SU-DHL-6 (cell line): ENCODE measurements around the gene CCDC142.

Experiments
- H2AFZ ChIP-seq: fragments of 200-600 bp; sonication (generic); 2 replicates; pipeline ENCODE4 v1.6.1; 2014; ENCODE audit warnings: low read depth, mild to moderate bottlenecking, moderate library complexity, mixed read lengths, antibody characterized with exemption, low read length; ENCODE audit not compliant: severe bottlenecking
- H3F3A ChIP-seq: fragments of 200-600 bp; shearing (Covaris generic); 2 replicates; pipeline ENCODE4 v1.6.0; 2016; ENCODE audit warnings: antibody characterized with exemption, mild to moderate bottlenecking; ENCODE audit not compliant: insufficient read depth
- H3K27ac ChIP-seq: fragments of 200-600 bp; sonication (generic); 2 replicates; pipeline ENCODE4 v1.5.1; 2016; ENCODE audit warnings: low read depth, mild to moderate bottlenecking, low read length, moderate library complexity, mixed read lengths
- H3K27me3 ChIP-seq: fragments of 200-600 bp; sonication (generic), shearing (Covaris generic); 2 replicates; pipeline ENCODE4 v1.6.0; 2014; ENCODE audit warnings: mild to moderate bottlenecking, low read length
- H3K36me3 ChIP-seq: fragments of 200-600 bp; sonication (generic); 2 replicates; pipeline ENCODE4 v1.6.1; 2014; ENCODE audit warnings: mild to moderate bottlenecking, low read length, mixed read lengths
- H3K4me2 ChIP-seq: fragments of 300-600, 200-600 bp; shearing (Covaris generic), sonication (generic); 2 replicates; pipeline ENCODE4 v1.6.0; 2014; ENCODE audit warnings: low read length, low read depth, mild to moderate bottlenecking; ENCODE audit not compliant: poor library complexity, severe bottlenecking
- H3K4me3 ChIP-seq: fragments of 200-600 bp; sonication (generic); 2 replicates; pipeline ENCODE4 v1.5.1; 2014; ENCODE audit warnings: antibody characterized with exemption, low read length, mild to moderate bottlenecking, mixed read lengths; ENCODE audit not compliant: insufficient read depth, poor library complexity, severe bottlenecking
- H3K79me2 ChIP-seq: fragments of 200-600 bp; sonication (generic); 2 replicates; pipeline ENCODE4 v1.6.1; 2014; ENCODE audit warnings: mild to moderate bottlenecking, low read length, moderate library complexity; ENCODE audit not compliant: insufficient read depth
- H3K9ac ChIP-seq: fragments of 200-600 bp; sonication (generic); 2 replicates; pipeline ENCODE4 v1.7.0; 2014; ENCODE audit warnings: mild to moderate bottlenecking, low read length
- H3K9me2 ChIP-seq: fragments of 200-600 bp; sonication (generic); replicated peaks from 2 replicates; pipeline ENCODE4 v1.6.1; 2014; ENCODE audit warnings: low read length; ENCODE audit not compliant: insufficient read depth
- H3K9me3 ChIP-seq: fragments of 200-600 bp; sonication (generic); 2 replicates; pipeline ENCODE4 v1.6.1; 2014; ENCODE audit warnings: low read length, mixed read lengths; ENCODE audit not compliant: insufficient read depth
- H4K20me1 ChIP-seq: fragments of 200-600 bp; sonication (generic); 2 replicates; pipeline ENCODE4 v1.6.1; 2014; ENCODE audit warnings: low read depth, mild to moderate bottlenecking, antibody characterized with exemption, low read length, moderate library complexity, mixed read lengths
- EZH2phosphoT487 ChIP-seq: fragments of 200-600 bp; sonication (generic), shearing (Covaris generic); conservative IDR thresholded peaks from 2 replicates; pipeline ENCODE4 v1.6.1; 2018; ENCODE audit warnings: mild to moderate bottlenecking, antibody characterized with exemption, low read length, moderate library complexity, mixed read lengths
- TF ChIP-seq, protein P1 (sequence below): fragments of 200-600 bp; sonication (generic); IDR thresholded peaks from one replicate; pipeline ENCODE4 v1.5.1; 2017; ENCODE audit warnings: antibody characterized with exemption, mild to moderate bottlenecking, low read length, moderate library complexity; ENCODE audit not compliant: insufficient read depth, poor library complexity, severe bottlenecking

Gene CCDC142, protein sequence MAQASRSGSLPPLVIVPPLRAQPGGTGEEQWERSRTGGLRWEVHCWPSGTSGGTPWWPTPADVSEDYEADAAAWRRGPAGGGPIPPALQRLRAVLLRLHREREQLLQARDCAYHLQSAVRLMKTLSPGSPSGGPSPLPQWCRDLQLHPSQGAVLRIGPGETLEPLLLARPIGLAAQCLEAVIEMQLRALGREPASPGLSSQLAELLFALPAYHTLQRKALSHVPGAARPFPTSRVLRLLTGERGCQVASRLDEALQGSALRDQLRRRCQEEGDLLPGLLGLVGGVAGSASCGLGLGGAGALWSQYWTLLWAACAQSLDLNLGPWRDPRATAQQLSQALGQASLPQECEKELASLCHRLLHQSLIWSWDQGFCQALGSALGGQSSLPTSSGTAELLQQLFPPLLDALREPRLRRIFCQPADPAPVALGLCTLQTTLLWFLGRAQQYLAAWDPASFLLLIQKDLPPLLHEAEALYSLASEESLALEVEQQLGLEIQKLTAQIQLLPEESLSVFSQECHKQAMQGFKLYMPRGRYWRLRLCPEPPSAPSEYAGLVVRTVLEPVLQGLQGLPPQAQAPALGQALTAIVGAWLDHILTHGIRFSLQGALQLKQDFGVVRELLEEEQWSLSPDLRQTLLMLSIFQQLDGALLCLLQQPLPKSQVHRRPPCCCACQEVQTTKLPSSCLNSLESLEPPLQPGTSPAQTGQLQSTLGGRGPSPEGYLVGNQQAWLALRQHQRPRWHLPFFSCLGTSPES

DNA sequence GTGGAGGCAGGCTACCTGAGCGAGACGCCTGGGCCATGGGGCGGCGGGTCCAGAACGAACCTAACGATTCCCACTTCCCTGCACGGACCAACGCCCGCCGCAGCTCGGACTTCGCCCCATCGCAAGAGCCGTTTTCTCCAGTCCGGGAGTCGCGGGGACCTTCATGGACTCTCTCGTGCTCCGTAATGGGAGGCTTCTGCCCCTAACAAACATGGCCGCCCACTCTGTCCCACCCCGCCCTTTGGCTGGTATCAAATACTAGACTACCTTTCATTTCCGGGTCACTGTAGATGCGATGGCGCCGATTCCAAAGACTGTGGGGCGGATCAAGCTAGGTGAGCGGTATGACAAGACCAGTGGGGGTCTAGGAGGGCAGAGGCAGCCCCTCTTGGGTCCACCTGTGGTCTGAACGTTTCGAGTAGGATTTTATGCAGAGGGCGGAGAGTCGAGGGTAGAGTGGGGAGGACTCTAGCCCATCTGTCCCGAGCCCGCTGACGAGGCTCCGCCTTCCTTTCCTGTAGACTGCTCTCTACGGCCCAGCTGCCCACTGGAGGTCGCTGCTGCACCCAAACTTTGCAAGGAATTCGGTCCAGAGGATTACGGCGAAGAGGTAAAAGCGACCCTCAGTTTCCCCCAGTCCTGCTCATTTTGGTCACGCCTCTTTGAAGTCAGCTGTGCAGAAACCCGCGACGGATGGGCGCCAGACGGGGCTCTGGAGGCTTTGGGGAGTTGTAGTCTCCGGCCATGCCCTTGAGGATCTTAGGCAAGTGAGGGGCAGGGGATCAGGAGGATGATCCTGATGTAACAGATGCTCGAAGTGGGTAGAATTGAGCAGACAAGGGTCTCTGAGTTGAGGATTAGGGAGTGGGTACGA lies at the start of gene CCDC142, which contains the start of gene TTC31:
TSS of gene CCDC142 (minus strand) at position 198 of the 874 bp plus-strand sequence. CDS start at position 37, 161 bp downstream.
TSS of gene TTC31 (plus strand) at position 281 of the 874 bp plus-strand sequence. CDS start at position 296, 15 bp downstream.
- Histone ChIP-seq H2AFZ (peak within 1 kb of the TSS; percentile 84), H4K20me1 (no peaks in the 10 kb centered on the region), H3K9me3 (no peaks in the 10 kb centered on the region), H3K9me2 (no peaks in the 10 kb centered on the region), H3K9ac (peak within 1 kb of the TSS; percentile 84), H3F3A (no peaks in the 10 kb centered on the region), H3K27me3 (no peaks in the 10 kb centered on the region), H3K27ac (peak within 1 kb of the TSS; percentile 80), H3K4me2 (peak within 1 kb of the TSS; percentile 89), H3K79me2 (peaks cover 26% of the 10 kb centered on the region), H3K4me3 (peak within 1 kb of the TSS; percentile 96), H3K36me3 (peaks cover 4% of the 10 kb centered on the region; the same call in 1 of the 2 replicates)
- no peak for TF ChIP-seq EZH2phosphoT487
- TF ChIP-seq, protein P1, sequence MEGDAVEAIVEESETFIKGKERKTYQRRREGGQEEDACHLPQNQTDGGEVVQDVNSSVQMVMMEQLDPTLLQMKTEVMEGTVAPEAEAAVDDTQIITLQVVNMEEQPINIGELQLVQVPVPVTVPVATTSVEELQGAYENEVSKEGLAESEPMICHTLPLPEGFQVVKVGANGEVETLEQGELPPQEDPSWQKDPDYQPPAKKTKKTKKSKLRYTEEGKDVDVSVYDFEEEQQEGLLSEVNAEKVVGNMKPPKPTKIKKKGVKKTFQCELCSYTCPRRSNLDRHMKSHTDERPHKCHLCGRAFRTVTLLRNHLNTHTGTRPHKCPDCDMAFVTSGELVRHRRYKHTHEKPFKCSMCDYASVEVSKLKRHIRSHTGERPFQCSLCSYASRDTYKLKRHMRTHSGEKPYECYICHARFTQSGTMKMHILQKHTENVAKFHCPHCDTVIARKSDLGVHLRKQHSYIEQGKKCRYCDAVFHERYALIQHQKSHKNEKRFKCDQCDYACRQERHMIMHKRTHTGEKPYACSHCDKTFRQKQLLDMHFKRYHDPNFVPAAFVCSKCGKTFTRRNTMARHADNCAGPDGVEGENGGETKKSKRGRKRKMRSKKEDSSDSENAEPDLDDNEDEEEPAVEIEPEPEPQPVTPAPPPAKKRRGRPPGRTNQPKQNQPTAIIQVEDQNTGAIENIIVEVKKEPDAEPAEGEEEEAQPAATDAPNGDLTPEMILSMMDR: peak; percentile 82

DNA sequence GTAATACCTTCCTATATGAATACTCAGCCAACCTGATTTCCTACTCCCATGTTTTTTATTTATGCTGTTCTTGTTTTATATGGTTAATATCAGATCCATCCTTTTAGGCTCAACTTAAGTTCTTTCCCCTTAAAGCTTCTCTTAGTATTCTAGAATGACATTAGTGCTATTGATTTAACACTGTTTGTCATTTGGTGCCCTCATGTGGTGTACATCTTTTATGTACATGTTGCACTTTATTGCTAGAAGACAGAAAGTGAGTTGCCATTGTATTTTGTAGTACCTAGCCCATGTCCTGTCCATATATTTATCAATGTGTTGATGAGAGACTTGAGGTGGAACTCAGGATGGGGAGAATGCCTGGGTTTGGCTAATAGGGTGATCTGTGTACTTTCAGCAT lies 49.4 kb upstream of the CCDC142 start:
- Histone ChIP-seq H3F3A (peaks cover 5% of the 10 kb centered on the region; the same call in 1 of the 2 replicates), H3K4me3 (no peak overlapping the region), H2AFZ (no peak overlapping the region), H3K9ac (no peak overlapping the region), H3K79me2 (peaks cover 23% of the 10 kb centered on the region), H3K27ac (no peak overlapping the region), H3K36me3 (0 out of 2 replicates have a peak, but pooled peaks cover 2% of the 10 kb centered on the region), H3K9me2 (no peaks in the 10 kb centered on the region), H3K4me2 (no peak overlapping the region), H3K9me3 (no peaks in the 10 kb centered on the region), H4K20me1 (no peaks in the 10 kb centered on the region), H3K27me3 (no peaks in the 10 kb centered on the region)
- TF ChIP-seq EZH2phosphoT487: no peak
- TF ChIP-seq, protein P1: peak; percentile 8

DNA sequence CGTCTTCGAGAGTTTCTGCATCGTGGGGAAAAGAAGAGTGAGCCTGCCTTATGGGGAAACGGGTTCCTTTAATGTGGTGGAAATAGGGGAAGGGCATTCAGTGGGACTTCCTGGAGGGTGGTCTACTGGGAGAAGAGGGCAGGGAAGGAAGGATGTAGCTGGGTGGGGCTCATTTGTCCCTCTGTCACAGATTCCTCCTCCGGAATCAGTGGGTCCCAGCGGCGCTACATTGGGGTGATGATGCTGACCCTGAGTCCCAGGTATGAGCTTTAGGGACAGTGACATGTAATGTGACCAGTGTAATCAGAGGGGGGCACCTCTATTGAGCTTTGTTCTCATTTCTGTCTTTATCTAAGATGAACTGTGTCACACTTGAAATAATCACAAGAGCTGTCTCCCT lies 48.9 kb upstream of the CCDC142 start:
- H3F3A ChIP-seq: peaks cover 7% of the 10 kb centered on the region; the same call in 1 of the 2 replicates
- H3K4me2 ChIP-seq: peak overlapping the region; percentile 83
- no peak overlapping the region for H2AFZ ChIP-seq
- H3K79me2 ChIP-seq: peaks cover 23% of the 10 kb centered on the region
- H3K9me3 ChIP-seq: no peaks in the 10 kb centered on the region
- H3K4me3 ChIP-seq: no peak overlapping the region
- H3K27ac ChIP-seq: no peak overlapping the region
- no peaks in the 10 kb centered on the region for H4K20me1 ChIP-seq
- H3K27me3 ChIP-seq: no peaks in the 10 kb centered on the region
- peak overlapping the region; percentile 89 for H3K9ac ChIP-seq
- TF ChIP-seq, protein P1: no peak
- no peak for TF ChIP-seq EZH2phosphoT487
- no peaks in the 10 kb centered on the region for H3K9me2 ChIP-seq
- peaks cover 7% of the 10 kb centered on the region for H3K36me3 ChIP-seq
